ENCODE data around the gene PINLYP.

The PINLYP gene

DNA sequence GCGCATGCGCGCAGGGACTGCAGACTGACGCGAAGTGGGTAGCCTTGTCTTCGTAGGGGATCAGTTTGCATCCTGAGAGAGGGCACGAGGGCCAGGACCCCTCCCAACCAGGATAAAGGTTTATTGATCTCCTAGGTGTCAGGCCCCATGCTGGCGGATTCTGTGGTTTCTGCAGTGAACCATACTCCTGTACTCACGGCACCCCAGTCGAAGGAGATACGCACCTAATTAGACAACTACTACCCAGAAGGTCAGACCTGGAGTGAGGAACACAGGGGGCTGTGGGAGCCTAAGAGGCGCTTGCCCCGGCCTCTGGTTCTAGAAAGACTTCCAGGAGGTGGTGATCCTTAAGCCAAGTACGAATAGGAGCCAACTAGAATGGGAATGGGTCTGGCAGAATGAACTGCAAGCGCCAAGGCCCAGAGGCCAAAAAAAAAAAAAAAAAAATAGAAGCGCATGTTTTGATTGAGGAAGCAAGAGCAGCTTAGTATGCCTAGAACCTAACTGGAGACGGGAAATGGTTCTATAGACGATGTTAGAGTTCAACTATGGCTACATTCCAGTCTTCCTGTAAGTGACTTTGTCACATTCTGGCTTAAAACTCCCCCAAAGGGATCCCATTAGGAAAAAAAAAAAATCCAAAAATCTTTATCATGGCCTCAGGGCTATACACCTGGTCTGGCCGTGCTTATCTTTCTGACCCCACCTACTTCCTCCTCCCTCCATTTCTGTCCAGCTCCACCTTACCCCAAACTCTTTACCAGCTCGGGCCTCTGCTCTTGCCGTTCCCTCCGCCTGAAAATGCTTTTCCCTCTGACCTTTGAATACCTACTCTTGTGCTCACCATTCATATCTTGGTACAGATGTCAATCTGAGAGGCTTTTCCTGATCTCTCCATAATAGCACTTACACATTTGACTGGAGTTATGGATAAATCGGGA lies 44.7 kb downstream of the PINLYP start:
- H3K4me1 Mint-ChIP-seq (ENCODE audit: low read depth): peaks cover 23% of the 10 kb centered on the region
- H3K9me3 Mint-ChIP-seq: no peaks in the 10 kb centered on the region
- peak overlapping the region; percentile 97 for H3K27ac Mint-ChIP-seq
- no peaks in the 10 kb centered on the region for H3K36me3 Mint-ChIP-seq (ENCODE audit: low read depth)
- H3K27me3 Mint-ChIP-seq: no peaks in the 10 kb centered on the region
- peak overlapping the region; percentile 96 for H3K4me3 Mint-ChIP-seq

DNA sequence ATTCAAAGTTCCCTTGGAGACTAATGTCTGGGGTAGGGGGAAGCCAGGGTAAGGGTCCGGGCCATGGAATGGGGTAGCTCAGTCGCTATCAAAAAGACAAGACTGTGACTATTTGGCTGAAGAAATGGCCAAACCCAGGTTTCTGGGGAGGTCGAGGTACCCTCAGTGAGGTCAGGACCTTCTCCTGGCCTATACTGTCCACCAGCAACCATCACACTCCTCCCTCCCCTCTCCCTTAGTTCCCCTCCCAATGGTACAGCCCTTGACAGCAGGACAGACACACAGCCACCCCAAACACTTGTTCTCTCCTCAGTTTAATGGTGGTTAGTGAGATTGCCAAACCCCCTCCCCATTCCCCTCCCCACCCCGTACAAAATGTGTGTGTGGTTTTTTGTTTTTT lies 46.5 kb downstream of the PINLYP start:
- no peaks in the 10 kb centered on the region for H3K9me3 Mint-ChIP-seq
- H3K27me3 Mint-ChIP-seq: no peaks in the 10 kb centered on the region
- H3K36me3 Mint-ChIP-seq (ENCODE audit: low read depth): no peaks in the 10 kb centered on the region
- no peak overlapping the region for H3K27ac Mint-ChIP-seq
- H3K4me3 Mint-ChIP-seq: no peak overlapping the region
- H3K4me1 Mint-ChIP-seq (ENCODE audit: low read depth): peaks cover 23% of the 10 kb centered on the region

- peaks cover 6% of the 10 kb centered on the region for H3K27me3 Mint-ChIP-seq
- H3K4me1 Mint-ChIP-seq (ENCODE audit: low read depth): peaks cover 23% of the 10 kb centered on the region
- no peak overlapping the region for H3K27ac Mint-ChIP-seq
- no peaks in the 10 kb centered on the region for H3K36me3 Mint-ChIP-seq (ENCODE audit: low read depth)
- H3K9me3 Mint-ChIP-seq: no peaks in the 10 kb centered on the region
- H3K4me3 Mint-ChIP-seq: no peak overlapping the region
Observed at GRCh38 chr19:43622956-43623355, 47.4 kb downstream of the PINLYP start.

DNA sequence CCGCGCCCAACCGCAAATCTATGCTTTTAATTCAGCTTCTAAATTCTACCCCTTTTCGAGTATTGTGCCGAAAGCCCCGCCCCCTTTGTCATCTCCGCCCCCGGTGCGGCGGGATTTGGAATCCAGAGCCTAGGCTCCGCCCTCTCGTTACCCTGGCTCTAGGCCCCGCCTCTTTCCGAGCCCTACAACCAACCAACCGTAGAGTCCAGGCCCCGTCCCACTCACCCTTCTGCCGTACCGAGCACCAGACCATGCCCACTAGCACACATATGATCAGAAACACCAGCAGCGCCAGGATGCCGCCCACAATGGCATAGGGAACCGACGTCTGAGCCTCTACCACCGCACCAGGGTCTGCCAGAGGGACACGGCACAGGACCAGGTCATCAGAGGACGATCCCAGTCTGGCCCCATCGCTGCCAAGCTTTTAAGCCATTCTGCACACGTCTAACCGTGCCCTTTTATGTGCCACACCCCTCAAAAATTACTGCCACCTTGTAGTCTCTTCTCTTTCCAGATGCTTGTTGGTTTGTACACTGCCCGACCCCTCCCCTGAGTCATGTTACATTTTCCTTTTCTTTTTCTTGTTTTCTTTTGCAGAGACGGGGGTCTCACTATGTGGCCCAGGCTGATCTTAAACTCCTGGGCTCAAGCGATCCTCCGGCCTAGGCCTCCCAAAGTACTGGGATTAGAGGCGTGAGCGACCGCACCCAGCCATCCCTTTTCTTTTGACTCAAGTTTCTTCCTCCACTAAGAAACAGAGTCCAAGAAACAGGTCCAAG lies 48.5 kb downstream of the PINLYP start:
- H3K4me3 Mint-ChIP-seq: no peak overlapping the region
- no peaks in the 10 kb centered on the region for H3K36me3 Mint-ChIP-seq (ENCODE audit: low read depth)
- H3K9me3 Mint-ChIP-seq: no peaks in the 10 kb centered on the region
- peaks cover 20% of the 10 kb centered on the region for H3K4me1 Mint-ChIP-seq (ENCODE audit: low read depth)
- H3K27me3 Mint-ChIP-seq: peaks cover 6% of the 10 kb centered on the region
- no peak overlapping the region for H3K27ac Mint-ChIP-seq

DNA sequence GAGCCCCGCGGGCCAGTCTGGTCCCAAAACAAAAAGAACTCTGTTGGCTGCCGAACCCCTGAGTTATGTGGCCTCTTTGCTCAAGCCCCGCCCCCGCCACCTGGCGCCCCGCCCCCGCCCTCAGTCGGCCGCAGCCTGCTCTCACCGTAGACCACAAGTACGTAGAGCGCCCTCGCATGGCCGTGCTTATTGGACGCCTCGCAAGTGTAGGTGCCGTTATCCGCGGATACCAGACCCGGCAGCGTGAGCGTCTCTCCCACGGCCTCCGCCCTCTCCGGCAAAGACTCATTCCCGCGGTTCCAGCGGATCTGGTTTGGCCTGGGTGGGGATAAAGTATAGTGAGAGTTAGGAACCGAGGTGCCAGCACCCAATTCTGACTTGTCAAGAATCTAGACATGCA lies 49.3 kb downstream of the PINLYP start:
- Mint-ChIP-seq H3K27ac (no peak overlapping the region), H3K4me3 (no peak overlapping the region), H3K4me1 (ENCODE audit: low read depth) (peaks cover 19% of the 10 kb centered on the region), H3K9me3 (no peaks in the 10 kb centered on the region), H3K27me3 (peaks cover 6% of the 10 kb centered on the region), H3K36me3 (ENCODE audit: low read depth) (no peaks in the 10 kb centered on the region)

DNA sequence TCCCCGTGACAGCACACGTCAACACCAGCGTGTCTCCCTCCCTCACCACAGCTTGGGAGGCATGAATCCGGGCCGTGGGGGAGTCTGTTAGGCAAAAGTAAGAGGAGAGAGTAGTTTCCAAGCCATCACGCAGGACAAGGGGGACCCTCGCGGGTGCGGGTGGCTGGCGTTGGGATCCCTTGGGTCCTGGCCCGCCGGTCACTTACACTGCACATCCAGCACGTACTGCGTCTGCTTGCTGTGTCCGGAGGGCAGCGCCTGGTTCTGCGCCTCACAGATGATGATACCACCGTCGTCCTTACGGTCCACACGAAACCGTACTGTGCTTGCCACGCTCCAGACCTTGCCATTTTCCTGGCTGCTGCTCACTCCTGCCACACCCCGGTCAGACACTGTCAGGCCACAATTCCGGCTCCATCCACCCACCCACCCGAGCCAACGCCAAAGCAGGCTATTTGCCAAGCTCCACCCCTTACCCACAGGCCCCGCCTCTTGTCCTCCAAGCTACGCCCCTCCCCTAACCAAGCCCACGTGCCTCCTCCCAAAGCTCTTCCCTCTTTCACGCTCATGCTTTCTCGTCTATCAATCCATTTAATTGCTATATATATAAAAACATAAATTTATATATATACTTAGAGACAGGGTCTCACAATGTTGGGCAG lies 50.4 kb downstream of the PINLYP start:
- H3K36me3 Mint-ChIP-seq (ENCODE audit: low read depth): no peaks in the 10 kb centered on the region
- no peak overlapping the region for H3K27ac Mint-ChIP-seq
- no peak overlapping the region for H3K4me3 Mint-ChIP-seq
- H3K9me3 Mint-ChIP-seq: no peaks in the 10 kb centered on the region
- H3K4me1 Mint-ChIP-seq (ENCODE audit: low read depth): peaks cover 10% of the 10 kb centered on the region
- H3K27me3 Mint-ChIP-seq: peaks cover 6% of the 10 kb centered on the region

GRCh38 chr19:43626838-43627237 lies 51.2 kb downstream of the PINLYP start:
- peaks cover 6% of the 10 kb centered on the region for H3K27me3 Mint-ChIP-seq
- peaks cover 10% of the 10 kb centered on the region for H3K4me1 Mint-ChIP-seq (ENCODE audit: low read depth)
- no peak overlapping the region for H3K4me3 Mint-ChIP-seq
- no peak overlapping the region for H3K27ac Mint-ChIP-seq
- H3K36me3 Mint-ChIP-seq (ENCODE audit: low read depth): no peaks in the 10 kb centered on the region
- H3K9me3 Mint-ChIP-seq: no peaks in the 10 kb centered on the region

DNA sequence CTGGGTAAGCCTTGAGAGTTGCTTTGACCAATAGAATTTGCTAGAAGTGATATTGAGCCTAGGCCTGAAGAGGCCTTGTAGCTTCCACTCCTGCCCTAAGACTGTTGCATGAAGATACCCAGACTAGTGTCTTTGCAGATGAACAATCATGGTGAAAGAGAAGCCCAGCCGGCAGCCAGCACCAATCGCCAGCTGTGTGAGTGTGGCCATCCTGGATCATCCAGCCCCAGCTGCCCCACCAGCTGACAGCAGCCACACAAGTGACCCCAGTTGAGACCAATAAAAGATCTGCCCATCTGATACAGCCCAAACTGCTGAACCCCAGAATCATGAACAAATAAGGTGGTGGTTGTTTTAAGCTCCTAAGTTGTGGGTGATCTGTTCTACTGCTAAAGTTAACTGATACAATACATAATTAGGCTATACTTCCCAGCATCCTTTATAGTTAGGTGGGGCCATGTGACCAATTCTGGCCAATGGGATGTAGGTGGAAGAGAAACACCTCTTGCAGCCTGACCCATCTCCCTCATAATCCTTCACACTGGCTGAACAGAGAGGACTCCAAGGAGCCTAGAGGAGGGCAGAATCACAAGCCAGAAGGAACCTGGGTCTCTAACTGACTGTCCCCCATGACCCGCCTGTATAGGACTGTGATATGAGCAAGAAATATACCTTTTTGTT lies 53.2 kb downstream of the PINLYP start:
- Mint-ChIP-seq H3K9me3 (no peaks in the 10 kb centered on the region), H3K27ac (no peak overlapping the region), H3K36me3 (ENCODE audit: low read depth) (no peaks in the 10 kb centered on the region), H3K4me3 (no peak overlapping the region), H3K27me3 (peaks cover 10% of the 10 kb centered on the region), H3K4me1 (ENCODE audit: low read depth) (peaks cover 10% of the 10 kb centered on the region)

DNA sequence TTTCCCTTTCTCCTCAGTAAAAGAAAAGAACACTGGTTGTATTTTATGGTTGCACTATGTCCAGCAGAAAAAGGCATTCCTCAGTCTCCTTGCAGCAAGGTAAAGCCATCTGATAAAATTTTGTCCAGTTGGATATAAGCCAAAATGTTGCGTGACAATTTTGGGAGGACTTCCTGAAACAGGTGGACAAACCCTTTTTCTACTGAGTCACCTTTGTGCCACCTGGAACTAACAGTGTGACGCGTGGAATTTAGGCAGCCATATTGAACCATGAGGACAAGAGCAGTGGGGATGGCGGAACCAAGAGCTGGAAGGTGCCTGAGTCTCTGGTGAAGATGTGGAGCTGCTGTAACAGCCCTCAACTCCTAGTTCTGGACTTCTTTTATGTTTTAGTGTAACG lies 55.9 kb downstream of the PINLYP start:
- no peak overlapping the region for H3K4me3 Mint-ChIP-seq
- no peaks in the 10 kb centered on the region for H3K9me3 Mint-ChIP-seq
- no peaks in the 10 kb centered on the region for H3K36me3 Mint-ChIP-seq (ENCODE audit: low read depth)
- H3K27me3 Mint-ChIP-seq: peaks cover 10% of the 10 kb centered on the region
- H3K27ac Mint-ChIP-seq: no peak overlapping the region
- H3K4me1 Mint-ChIP-seq (ENCODE audit: low read depth): no peaks in the 10 kb centered on the region

All from stimulated activated naive CD8-positive, alpha-beta T cell treated with anti-CD3 and anti-CD28 coated beads, Interleukin-15, Interleukin-2, amounts not matched to agents 100 ng/mL and 50 ng/mL, for 24 hours (primary cell).